ENCODE results near the gene ARL6IP5.

The ARL6IP5 gene

DNA sequence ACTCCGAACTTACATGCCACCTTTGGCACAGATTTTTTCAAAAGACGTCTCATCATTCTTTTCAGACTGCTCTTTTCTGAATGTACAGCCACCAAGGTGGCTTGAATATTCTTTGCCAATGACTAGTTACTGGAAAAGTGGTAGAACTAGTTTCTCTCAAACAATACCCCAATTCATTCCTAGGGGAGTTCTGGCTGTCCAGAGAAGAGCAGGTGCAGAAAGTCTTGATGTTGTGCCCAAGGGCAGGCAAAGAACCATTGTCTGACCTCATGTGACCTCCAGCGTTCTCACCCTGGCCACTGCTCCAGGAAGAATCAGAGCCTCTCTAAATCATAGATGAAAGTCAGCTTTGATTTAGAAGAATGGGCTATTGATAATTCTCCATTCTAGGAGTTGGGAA is 32.2 kb downstream of the ARL6IP5 start:
- no peak for DNase-seq (ENCODE audit: low read depth in 2 of 2)

DNA sequence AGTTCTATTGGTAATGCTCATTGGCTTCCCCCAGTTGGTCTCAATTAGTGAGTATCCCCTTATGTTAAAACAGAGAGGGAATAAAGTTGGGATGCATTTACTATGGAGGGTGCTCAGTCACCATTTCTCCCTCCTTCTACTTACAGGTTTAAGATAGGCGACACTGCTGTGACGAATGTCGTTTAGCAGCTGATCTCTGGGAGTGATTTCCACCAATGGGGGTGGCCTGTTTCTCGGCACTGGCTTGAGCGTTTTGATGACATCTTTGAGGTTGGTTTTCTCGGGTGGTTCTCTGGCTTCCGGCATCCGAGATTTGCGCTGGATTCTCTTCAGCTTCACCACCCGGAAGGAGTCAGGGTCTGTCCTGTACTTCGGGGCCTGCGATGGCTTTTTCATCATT is 33.8 kb downstream of the ARL6IP5 start:
- DNase-seq (ENCODE audit: low read depth in 2 of 2): no peak

DNA sequence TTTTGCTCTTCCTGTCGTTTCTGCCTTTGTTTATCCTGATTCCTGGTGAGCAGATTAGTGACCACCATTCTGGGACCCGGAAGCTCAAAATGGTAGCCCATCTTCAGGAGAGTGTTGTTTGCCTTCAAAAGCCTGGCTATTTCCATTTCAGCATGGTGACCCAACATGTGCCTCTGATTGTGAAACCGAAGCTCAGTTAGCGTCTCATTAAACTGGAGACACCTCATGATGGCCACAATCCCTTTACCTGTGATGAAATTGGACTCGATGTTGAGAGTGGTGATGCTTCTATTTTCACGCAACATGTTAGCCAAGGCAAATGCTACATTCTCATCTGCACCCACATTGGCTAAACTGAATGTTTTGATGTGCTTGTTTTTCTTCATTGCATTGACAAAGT is 34.4 kb downstream of the ARL6IP5 start:
- no peak for DNase-seq (ENCODE audit: low read depth in 2 of 2)

DNA sequence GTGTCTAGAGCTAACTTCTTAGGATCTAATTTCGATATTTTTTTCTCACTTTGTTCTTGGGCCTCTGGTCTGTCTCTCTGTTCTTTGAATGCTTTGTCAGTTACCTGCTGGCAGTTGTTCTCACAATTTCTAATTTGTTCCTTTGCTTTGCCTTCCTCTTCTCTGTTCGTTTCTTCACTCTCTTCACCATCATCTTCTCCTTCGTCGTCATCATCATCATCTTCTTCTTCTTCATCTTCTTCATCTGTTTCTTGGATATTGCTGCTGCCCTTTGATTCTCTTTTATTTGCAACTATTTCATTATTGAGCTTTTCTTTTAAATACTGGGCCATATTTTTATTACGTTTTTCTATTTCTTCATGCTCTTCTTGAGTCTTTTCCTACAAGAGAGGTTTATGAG is 34.9 kb downstream of the ARL6IP5 start:
- no peak for DNase-seq (ENCODE audit: low read depth in 2 of 2)

DNA sequence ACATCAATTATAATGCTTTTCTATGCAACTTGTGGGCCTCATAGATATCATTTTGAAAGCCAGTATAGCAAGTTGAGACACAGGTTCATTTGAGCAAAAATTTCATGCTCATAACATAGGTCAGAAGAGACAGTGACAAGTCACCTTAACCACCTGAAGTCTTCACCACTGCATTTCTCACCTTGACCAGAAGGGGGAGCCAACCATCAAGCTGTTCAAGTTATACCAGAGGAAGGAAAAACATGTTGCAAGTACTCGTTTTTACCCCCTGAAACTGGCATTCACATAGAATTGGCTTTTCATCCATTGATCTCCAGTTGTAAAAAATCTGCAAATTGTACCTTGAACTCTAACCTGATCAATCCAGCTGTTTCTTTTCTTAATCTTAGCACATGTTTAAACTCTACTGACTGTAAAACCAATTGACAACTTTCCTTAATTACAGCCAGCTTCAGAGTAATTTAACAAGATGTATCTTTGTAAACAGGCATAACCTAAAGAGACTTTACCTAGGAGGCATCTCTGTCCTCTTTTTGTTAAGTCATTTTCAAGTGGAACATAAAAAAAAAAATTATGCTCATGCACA is 36.2 kb downstream of the ARL6IP5 start:
- peak; percentile 78 for DNase-seq (ENCODE audit: low read depth in 2 of 2)

DNA sequence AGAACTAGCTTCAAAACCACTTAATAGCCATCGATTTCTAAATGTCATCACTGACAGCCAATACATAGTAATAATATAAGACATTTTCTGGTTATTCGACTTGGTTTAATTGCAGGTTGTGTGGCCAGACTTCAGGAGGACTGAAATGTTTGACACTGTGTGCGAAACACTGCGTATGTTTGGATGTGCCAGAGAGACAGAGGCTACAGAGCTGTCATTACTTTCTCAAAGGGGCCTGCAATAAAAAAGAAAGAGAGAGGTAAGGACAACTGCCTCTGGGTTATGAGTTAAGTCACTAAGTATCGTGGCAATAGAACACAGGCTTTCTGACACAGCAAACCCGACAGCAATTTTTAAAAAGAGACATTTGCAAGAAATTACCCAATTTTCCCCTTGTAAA is 36.8 kb downstream of the ARL6IP5 start:
- no peak for DNase-seq (ENCODE audit: low read depth in 2 of 2)

DNA sequence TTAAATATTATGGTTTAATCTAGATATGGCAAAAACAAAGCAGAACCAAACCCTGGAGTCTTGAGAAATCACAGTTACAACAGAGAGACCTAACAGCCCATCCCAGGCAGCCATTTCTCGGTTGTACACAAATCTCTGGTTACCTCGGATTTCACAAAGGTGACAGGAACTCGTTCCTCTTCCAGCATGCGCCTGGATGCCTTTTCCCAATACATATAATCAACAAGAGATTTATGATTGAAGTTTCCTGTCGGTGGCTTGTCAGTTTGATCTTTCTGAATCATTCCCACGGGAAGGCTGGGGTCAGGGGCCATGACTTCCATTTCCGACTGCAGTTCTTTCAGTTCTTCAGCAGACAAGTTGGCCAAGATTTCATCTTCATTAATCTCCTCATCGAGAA is 37.2 kb downstream of the ARL6IP5 start:
- no peak for DNase-seq (ENCODE audit: low read depth in 2 of 2)

DNA sequence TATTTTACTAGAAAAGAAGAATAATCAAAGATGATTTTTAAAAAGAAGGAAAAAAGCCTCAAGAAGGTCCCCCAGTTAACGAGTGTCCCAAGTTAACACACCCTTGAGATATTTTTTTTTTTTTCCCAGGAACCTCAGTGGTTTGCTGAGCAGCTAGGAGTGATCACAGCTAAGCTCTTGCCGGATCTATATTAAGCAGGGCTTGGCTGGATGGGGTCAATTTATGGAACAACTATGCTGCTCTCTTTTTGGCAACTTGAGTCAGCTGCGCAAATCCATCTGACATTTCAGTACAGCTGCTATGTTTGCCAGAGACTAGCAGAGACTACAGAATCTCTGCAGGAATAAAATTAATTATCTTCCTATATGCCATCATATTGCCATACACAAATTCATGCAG is 37.7 kb downstream of the ARL6IP5 start, which contains the start of gene LMOD3:
LMOD3 (minus strand) TSS at position 193 of the 400 bp plus-strand sequence. CDS start 209 bp downstream, outside the sequence.
- no peak for DNase-seq (ENCODE audit: low read depth in 2 of 2)

DNA sequence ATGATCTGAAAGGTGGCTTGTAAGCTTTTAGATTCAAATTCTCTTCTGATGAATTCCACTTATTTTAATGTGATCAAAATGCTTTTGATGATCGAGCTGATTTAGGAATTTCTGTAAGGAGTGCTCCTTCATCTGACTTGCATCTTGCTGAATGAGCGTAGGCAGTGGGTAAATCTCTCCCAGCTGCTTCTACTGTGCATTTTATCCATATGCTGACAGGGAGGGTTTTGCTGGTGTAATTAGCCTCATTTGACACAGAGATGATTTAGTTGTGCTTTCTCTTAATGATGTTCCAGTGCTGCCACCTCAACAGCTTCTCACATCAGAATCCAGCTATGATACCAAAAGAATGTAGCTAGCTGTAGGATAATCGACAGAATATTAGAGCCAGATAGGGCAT is 41.5 kb downstream of the ARL6IP5 start:
- no peak for DNase-seq (ENCODE audit: low read depth in 2 of 2)

DNA sequence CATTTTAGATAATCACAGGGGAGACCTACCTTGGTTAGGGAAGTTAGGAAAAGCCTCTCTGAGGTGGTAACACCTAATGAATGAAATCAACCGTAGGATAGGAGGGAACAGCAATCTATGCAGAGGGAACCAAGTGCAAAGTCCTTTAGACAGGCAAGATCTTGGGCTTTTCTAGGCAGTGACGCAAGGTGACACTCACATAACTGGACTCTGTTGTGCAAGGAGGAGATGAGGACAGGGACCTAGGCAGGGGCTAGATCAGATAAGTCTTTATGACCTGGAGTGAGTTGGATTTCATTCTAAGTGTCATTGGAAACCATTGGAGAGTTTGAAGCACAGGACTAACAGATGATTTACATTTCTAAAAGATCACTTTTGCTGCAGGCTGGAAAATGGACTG is 42.3 kb downstream of the ARL6IP5 start:
- DNase-seq (ENCODE audit: low read depth in 2 of 2): no peak

DNA sequence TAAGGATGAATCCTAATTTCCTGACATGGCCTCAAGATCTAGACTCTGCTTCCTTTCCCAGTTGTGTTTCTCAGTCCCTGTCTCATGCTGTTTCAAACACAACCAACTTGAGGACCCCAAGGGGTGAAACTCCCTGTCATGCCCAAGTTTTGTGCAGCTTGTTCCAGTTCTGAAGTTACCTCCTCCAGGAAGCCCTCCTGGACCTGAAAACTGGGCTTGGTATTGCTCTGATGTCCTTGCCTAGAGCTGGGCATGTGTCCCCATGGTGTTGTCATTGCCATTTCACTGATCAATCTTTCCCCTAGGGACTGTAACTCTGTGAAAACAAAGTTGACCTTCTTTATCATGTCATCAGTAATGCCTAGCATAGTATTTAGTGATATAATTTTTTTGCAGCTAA is 43.8 kb downstream of the ARL6IP5 start:
- no peak for DNase-seq (ENCODE audit: low read depth in 2 of 2)

DNA sequence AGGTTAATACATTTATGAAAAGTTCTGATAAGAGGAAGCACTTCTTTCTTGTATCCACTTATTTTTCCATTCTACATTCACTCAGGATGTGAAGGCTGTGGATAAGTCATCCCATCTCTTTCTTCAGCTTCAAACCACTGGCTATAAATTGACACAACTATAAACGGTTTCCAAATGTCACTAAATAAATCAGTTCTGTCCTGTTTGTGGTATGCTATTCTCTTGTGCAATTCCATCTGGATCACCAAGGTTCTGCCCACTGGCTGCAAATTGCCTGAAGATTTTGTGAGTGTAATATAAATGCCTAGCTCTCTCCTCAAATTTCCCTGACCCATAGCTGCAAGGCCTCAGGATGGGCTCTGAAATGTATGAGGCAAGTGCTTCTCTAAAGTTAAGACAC is 44.8 kb downstream of the ARL6IP5 start:
- DNase-seq (ENCODE audit: low read depth in 2 of 2): no peak

DNA sequence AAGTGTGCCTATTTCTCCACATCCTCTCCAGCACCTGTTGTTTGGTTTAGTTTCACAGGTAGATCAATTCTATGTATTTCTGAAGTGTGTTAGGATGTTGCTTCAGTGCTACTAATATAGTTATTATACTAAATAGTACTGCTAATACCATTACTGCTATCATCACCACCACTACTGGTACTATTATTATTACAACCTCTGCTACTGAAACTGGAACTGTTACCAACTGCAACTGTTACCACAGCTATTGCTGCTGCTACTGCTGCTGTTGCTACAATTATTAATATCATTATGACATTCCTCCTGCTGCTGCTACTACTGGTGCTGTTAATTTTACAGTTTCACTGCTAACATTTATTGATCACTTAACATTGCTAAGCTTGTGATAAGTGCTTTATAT is 46.0 kb downstream of the ARL6IP5 start:
- DNase-seq (ENCODE audit: low read depth in 2 of 2): no peak

DNA sequence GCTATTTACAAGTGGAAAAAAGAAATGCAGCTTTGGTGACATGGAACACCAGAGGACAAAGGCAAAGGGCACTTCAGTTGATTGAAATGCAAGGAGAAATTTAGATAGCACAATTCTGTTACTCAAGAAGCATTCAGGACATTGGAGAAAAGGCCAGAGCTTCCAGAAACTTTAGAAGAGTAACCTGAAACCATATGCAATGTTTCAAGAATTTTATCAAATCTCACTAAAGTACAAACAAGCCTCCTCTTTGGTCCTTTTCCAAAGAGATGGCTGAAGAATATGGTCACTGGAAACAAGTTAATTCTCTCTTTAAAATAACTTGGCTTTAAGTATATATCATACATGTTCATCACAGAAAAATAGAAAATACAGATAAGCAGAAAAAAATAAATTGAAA is 52.3 kb downstream of the ARL6IP5 start:
- no peak for DNase-seq (ENCODE audit: low read depth in 2 of 2)

DNA sequence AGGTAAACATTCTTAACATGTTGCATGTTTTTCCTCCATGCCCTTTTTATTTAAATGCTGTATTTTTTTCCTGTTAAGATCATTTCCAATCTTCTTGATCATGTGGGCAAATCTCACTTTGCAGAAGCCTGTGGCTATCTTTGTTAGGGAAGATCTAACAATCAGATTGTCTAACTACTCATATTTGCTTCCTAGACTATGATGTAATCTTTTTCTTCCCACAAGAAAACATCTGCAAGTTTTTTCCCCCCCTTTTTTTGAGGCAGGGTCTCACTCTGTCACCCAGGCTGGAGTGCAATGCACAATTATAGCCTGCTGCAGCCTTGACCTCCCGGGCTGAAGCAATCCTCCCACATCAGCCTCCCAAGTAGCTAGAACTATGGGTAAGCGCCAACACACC is 52.7 kb downstream of the ARL6IP5 start:
- no peak for DNase-seq (ENCODE audit: low read depth in 2 of 2)

DNA sequence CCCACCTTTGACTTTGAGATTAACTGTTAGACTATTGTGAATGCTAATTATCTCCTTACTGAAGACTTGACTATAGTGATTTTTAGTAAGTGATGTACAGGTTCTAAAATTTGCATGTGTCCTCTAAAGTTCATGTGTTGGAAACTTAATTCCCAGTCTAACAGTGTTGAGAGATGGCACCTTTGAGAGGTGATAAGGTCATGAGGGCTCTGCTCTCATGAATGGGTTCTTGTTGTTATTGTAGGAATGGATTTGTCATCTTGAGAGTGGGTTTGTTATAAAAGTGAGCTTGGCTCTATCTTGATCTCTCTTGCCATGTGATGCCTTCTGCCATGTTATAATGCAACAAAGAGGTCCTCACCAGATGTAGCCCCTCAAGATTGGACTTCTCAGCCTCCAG is 56.6 kb downstream of the ARL6IP5 start:
- DNase-seq (ENCODE audit: low read depth in 2 of 2): no peak

DNA sequence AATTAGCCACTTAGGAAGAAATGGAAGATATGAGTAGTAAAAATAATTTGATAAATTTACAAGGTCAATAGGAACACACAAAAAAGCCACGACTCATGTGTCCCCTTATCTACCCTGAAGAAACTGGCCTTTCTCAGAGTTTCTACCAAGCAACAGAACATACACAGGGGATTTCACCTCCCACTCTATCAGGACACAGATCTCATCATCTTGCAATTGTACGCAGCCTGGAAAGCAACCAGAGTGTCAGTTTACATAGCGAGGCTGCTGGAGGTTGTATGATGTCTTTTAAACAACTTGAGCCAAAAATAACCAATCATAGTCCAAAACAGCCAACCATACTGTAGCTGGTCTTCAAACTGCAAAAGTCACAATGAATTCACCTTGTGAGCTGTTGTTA is 57.4 kb downstream of the ARL6IP5 start:
- no peak for DNase-seq (ENCODE audit: low read depth in 2 of 2)

DNA sequence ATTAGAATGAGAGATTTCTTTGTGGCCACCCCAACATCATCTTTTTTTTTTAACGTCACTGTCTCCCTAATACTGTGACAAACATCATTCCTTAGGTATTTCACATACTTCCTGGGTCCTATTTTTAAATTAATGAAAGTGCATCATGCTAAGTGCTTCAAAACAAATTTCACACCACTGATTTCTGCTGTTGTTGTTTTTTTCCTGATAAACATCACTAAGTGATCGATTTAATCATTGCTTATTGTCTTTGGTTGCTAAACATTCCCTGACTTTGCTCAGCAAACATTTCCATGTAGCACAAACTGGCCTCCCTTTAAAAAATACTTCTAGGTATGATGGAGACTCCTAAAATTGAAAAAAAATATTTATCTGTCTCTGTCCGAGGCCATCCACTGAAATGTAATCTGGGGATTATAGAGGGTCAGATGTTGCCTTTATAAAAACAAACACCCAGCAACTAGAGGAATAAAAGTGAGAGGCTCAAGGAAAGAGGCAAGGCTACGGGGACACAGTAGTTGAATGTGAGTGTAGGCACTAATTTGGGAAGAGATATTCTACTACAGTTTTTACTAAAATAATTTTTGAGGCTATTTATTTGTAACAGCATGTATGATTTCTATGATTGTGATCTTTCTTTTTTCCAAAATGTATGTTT is 58.2 kb downstream of the ARL6IP5 start:
- no peak for DNase-seq (ENCODE audit: low read depth in 2 of 2)

DNA sequence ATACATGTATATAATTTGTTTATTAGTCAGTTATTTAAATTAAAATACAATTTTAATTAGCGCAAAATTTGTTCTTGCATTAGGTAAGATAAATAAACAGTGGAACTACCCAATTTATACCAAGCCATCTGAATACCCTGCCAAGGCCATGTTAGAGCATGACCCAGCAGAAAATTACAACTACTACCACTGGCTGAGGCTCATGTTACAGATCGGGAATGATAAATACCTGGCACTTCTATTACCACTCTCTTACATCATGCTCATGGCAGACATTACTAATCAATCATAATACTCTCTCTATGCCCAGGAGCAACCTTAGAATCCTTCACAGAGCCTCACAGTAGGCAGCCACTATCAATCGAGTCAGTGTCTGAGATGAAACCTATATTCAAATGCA is 58.9 kb downstream of the ARL6IP5 start:
- DNase-seq (ENCODE audit: low read depth in 2 of 2): no peak

DNA sequence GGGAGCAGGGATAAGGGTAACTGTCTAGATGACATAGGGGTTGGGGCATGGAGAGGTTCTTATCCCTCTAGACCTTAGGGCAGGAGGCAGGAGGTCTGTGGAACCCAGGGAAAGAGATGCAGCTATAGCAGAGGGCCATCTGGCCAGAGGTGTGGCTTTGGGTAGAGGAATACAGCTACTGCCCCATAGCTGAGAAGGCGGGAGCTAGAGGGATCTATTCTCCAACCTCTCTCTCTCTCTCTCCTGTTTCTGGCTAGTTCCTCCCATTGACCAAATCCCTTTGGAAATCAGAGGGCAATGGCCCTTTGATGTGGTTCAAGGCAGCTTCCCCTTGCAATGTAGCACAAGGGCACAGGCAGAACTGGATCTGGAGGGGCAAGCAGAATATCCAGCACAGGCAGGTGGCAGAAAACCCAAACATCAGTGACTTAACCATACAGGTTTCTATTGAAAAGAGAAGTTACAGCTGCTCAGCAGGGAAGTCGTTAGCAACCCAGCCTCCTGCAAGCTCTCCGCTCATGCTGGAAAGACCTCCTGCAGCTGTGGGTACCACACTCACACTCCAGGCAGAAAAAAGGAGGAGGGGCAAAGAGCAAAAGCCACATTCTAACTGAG is 60.0 kb downstream of the ARL6IP5 start:
- DNase-seq (ENCODE audit: low read depth in 2 of 2): no peak

DNA sequence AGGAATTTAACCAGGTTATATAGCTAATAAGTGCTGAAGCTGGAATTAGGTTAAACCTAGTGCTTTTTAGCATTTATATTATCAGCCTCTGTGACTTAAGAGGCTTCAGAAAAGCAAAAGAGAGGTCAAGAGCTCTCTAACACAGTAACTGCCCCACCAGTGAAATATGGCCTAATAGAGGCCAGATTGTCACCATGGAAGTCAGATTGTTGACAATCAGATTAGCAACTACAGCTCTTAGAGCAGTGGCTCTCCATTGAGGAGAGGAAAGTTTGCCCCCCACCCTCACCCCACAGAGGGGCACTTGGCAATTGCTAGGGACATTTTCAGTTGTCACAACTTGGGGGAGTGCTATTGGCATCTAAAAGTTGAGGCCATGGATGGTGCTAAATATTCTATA is 61.0 kb downstream of the ARL6IP5 start:
- DNase-seq (ENCODE audit: low read depth in 2 of 2): no peak

DNA sequence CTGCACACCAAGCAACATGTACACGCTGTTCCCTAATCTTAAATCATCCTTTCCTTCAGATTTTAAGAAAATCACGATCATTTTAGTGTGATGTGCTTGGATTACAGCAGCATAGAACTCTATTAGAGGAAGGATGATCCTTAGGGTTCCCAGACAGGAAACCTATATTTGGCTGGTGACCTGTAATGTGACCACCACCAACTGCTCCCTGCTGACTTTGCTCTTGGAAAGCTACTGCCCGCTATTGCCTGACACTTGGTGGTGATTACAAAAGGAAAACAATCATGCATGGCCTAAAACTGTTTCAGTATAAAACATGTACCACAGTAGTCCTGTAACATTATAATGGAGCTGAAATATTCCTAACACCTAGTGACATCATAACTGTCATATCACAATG is 64.8 kb downstream of the ARL6IP5 start:
- no peak for DNase-seq (ENCODE audit: low read depth in 2 of 2)

Measured in stimulated activated CD4-positive, alpha-beta T cell treated with anti-CD3 and anti-CD28 coated beads, Interleukin-4, amount 100 ng/mL, for 48 hours (primary cell).